ENCODE data around the gene ENTR1.
A peak's percentile ranks its signal among the peaks of the same experiment; 100 is the strongest.

The ENTR1 gene

GRCh38 chr9:136437430-136437829 is 27.0 kb upstream of the ENTR1 start:
- peak overlapping the region; percentile 81 for H3K4me3 ChIP-seq (ENCODE audit: low read length)
- no peaks in the 10 kb centered on the region for H3K9me3 ChIP-seq (ENCODE audit: insufficient read depth, low read depth, low read length)
- no peak overlapping the region for H3K9ac ChIP-seq (ENCODE audit: low read depth, low read length)
- no peak overlapping the region for H3K27ac ChIP-seq (ENCODE audit: low read depth, low read length)
- 91% methylated on average over 8 of the region's 8 CpGs for WGBS
- H3K27me3 ChIP-seq (ENCODE audit: insufficient read depth, low read length) = no peaks in the 10 kb centered on the region
- H3K4me1 ChIP-seq (ENCODE audit: insufficient read depth, low read length) = peaks cover 4% of the 10 kb centered on the region; the same call in 1 of the 2 replicates
- peaks cover 19% of the 10 kb centered on the region for H3K36me3 ChIP-seq (ENCODE audit: insufficient read depth, low read length)

GRCh38 chr9:136436055-136436634 is 25.7 kb upstream of the ENTR1 start:
- Histone ChIP-seq H3K27ac (ENCODE audit: low read depth, low read length) (no peak overlapping the region), H3K36me3 (ENCODE audit: insufficient read depth, low read length) (peaks cover 6% of the 10 kb centered on the region), H3K9me3 (ENCODE audit: insufficient read depth, low read depth, low read length) (no peaks in the 10 kb centered on the region), H3K27me3 (ENCODE audit: insufficient read depth, low read length) (no peaks in the 10 kb centered on the region), H3K4me1 (ENCODE audit: insufficient read depth, low read length) (peaks cover 4% of the 10 kb centered on the region; the same call in 1 of the 2 replicates), H3K4me3 (ENCODE audit: low read length) (no peak overlapping the region), H3K9ac (ENCODE audit: low read depth, low read length) (no peak overlapping the region)
- 86% methylated on average over 25 of the region's 25 CpGs for WGBS

GRCh38 chr9:136434580-136435169 is 24.3 kb upstream of the ENTR1 start:
- Histone ChIP-seq H3K27ac (ENCODE audit: low read depth, low read length) (no peak overlapping the region), H3K9me3 (ENCODE audit: insufficient read depth, low read depth, low read length) (no peaks in the 10 kb centered on the region), H3K36me3 (ENCODE audit: insufficient read depth, low read length) (peaks cover 11% of the 10 kb centered on the region), H3K27me3 (ENCODE audit: insufficient read depth, low read length) (no peaks in the 10 kb centered on the region), H3K9ac (ENCODE audit: low read depth, low read length) (no peak overlapping the region), H3K4me1 (ENCODE audit: insufficient read depth, low read length) (peaks cover 4% of the 10 kb centered on the region; the same call in 1 of the 2 replicates), H3K4me3 (ENCODE audit: low read length) (no peak overlapping the region)
- WGBS = 95% methylated on average over 17 of the region's 17 CpGs

GRCh38 chr9:136433849-136434579 is 23.6 kb upstream of the ENTR1 start:
- Histone ChIP-seq H3K9ac (ENCODE audit: low read depth, low read length) (no peak overlapping the region), H3K4me3 (ENCODE audit: low read length) (no peak overlapping the region), H3K4me1 (ENCODE audit: insufficient read depth, low read length) (peaks cover 4% of the 10 kb centered on the region; the same call in 1 of the 2 replicates), H3K36me3 (ENCODE audit: insufficient read depth, low read length) (peaks cover 17% of the 10 kb centered on the region), H3K9me3 (ENCODE audit: insufficient read depth, low read depth, low read length) (no peaks in the 10 kb centered on the region), H3K27ac (ENCODE audit: low read depth, low read length) (no peak overlapping the region), H3K27me3 (ENCODE audit: insufficient read depth, low read length) (no peaks in the 10 kb centered on the region)
- 95% methylated on average over 36 of the region's 37 CpGs for WGBS

GRCh38 chr9:136433043-136433715 is 22.8 kb upstream of the ENTR1 start:
- H3K36me3 ChIP-seq (ENCODE audit: insufficient read depth, low read length) = peaks cover 20% of the 10 kb centered on the region
- H3K27ac ChIP-seq (ENCODE audit: low read depth, low read length) = no peak overlapping the region
- no peaks in the 10 kb centered on the region for H3K27me3 ChIP-seq (ENCODE audit: insufficient read depth, low read length)
- H3K9me3 ChIP-seq (ENCODE audit: insufficient read depth, low read depth, low read length) = no peaks in the 10 kb centered on the region
- H3K4me1 ChIP-seq (ENCODE audit: insufficient read depth, low read length) = peaks cover 4% of the 10 kb centered on the region; the same call in 1 of the 2 replicates
- WGBS = 89% methylated on average over 36 of the region's 36 CpGs
- H3K4me3 ChIP-seq (ENCODE audit: low read length) = no peak overlapping the region
- H3K9ac ChIP-seq (ENCODE audit: low read depth, low read length) = no peak overlapping the region

- no peaks in the 10 kb centered on the region for H3K9me3 ChIP-seq (ENCODE audit: insufficient read depth, low read depth, low read length)
- H3K9ac ChIP-seq (ENCODE audit: low read depth, low read length) = no peak overlapping the region
- peaks cover 20% of the 10 kb centered on the region for H3K36me3 ChIP-seq (ENCODE audit: insufficient read depth, low read length)
- no peak overlapping the region for H3K27ac ChIP-seq (ENCODE audit: low read depth, low read length)
- H3K4me3 ChIP-seq (ENCODE audit: low read length) = no peak overlapping the region
- H3K27me3 ChIP-seq (ENCODE audit: insufficient read depth, low read length) = no peaks in the 10 kb centered on the region
- peaks cover 2% of the 10 kb centered on the region; the same call in 1 of the 2 replicates for H3K4me1 ChIP-seq (ENCODE audit: insufficient read depth, low read length)
- WGBS = 85% methylated on average over 26 of the region's 26 CpGs
Measured at GRCh38 chr9:136432591-136432990, 22.2 kb upstream of the ENTR1 start.

- H3K4me1 ChIP-seq (ENCODE audit: insufficient read depth, low read length) = no peaks in the 10 kb centered on the region
- no peaks in the 10 kb centered on the region for H3K9me3 ChIP-seq (ENCODE audit: insufficient read depth, low read depth, low read length)
- H3K36me3 ChIP-seq (ENCODE audit: insufficient read depth, low read length) = peaks cover 20% of the 10 kb centered on the region
- 97% methylated on average over 36 of the region's 36 CpGs for whole genome bisulfite sequencing
- H3K27ac ChIP-seq (ENCODE audit: low read depth, low read length) = no peak overlapping the region
- no peaks in the 10 kb centered on the region for H3K27me3 ChIP-seq (ENCODE audit: insufficient read depth, low read length)
- no peak overlapping the region for H3K9ac ChIP-seq (ENCODE audit: low read depth, low read length)
- no peak overlapping the region for H3K4me3 ChIP-seq (ENCODE audit: low read length)
Measured at GRCh38 chr9:136431782-136432350, 21.5 kb upstream of the ENTR1 start.

- H3K9me3 ChIP-seq (ENCODE audit: insufficient read depth, low read depth, low read length) = no peaks in the 10 kb centered on the region
- H3K4me1 ChIP-seq (ENCODE audit: insufficient read depth, low read length) = no peaks in the 10 kb centered on the region
- H3K27ac ChIP-seq (ENCODE audit: low read depth, low read length) = no peak overlapping the region
- peaks cover 20% of the 10 kb centered on the region for H3K36me3 ChIP-seq (ENCODE audit: insufficient read depth, low read length)
- H3K9ac ChIP-seq (ENCODE audit: low read depth, low read length) = no peak overlapping the region
- H3K27me3 ChIP-seq (ENCODE audit: insufficient read depth, low read length) = no peaks in the 10 kb centered on the region
- 96% methylated on average over 24 of the region's 29 CpGs for WGBS
- H3K4me3 ChIP-seq (ENCODE audit: low read length) = no peak overlapping the region
Measured at GRCh38 chr9:136430588-136431234, 20.3 kb upstream of the ENTR1 start.

- Histone ChIP-seq H3K27ac (ENCODE audit: low read depth, low read length) (no peak overlapping the region), H3K4me3 (ENCODE audit: low read length) (no peak overlapping the region), H3K4me1 (ENCODE audit: insufficient read depth, low read length) (no peaks in the 10 kb centered on the region), H3K9ac (ENCODE audit: low read depth, low read length) (no peak overlapping the region), H3K27me3 (ENCODE audit: insufficient read depth, low read length) (no peaks in the 10 kb centered on the region), H3K36me3 (ENCODE audit: insufficient read depth, low read length) (peaks cover 22% of the 10 kb centered on the region), H3K9me3 (ENCODE audit: insufficient read depth, low read depth, low read length) (no peaks in the 10 kb centered on the region)
- WGBS = 96% methylated on average over 32 of the region's 32 CpGs
Measured at GRCh38 chr9:136429683-136430491, 19.5 kb upstream of the ENTR1 start.

- WGBS = 91% methylated on average over 21 of the region's 21 CpGs
- peaks cover 29% of the 10 kb centered on the region for H3K36me3 ChIP-seq (ENCODE audit: insufficient read depth, low read length)
Measured at GRCh38 chr9:136429075-136429628, 18.7 kb upstream of the ENTR1 start.

More at GRCh38 chr9:136429075-136429628, 18.7 kb upstream of the ENTR1 start:
- no peaks in the 10 kb centered on the region for H3K9me3 ChIP-seq (ENCODE audit: insufficient read depth, low read depth, low read length)
- H3K27me3 ChIP-seq (ENCODE audit: insufficient read depth, low read length) = no peaks in the 10 kb centered on the region
- no peak overlapping the region for H3K27ac ChIP-seq (ENCODE audit: low read depth, low read length)
- H3K4me3 ChIP-seq (ENCODE audit: low read length) = no peak overlapping the region
- H3K4me1 ChIP-seq (ENCODE audit: insufficient read depth, low read length) = no peaks in the 10 kb centered on the region
- H3K9ac ChIP-seq (ENCODE audit: low read depth, low read length) = no peak overlapping the region
